Activated T-cell treated with anti-CD3 and anti-CD28 coated beads for 48 hours (primary cell): ENCODE results near the gene GABRQ.

Experiments
- DNase-seq: peaks from one replicate; pipeline ENCODE4 v3.0.0-alpha.2; 2020; ENCODE audit warnings: low read depth

GABRQ gene

DNA sequence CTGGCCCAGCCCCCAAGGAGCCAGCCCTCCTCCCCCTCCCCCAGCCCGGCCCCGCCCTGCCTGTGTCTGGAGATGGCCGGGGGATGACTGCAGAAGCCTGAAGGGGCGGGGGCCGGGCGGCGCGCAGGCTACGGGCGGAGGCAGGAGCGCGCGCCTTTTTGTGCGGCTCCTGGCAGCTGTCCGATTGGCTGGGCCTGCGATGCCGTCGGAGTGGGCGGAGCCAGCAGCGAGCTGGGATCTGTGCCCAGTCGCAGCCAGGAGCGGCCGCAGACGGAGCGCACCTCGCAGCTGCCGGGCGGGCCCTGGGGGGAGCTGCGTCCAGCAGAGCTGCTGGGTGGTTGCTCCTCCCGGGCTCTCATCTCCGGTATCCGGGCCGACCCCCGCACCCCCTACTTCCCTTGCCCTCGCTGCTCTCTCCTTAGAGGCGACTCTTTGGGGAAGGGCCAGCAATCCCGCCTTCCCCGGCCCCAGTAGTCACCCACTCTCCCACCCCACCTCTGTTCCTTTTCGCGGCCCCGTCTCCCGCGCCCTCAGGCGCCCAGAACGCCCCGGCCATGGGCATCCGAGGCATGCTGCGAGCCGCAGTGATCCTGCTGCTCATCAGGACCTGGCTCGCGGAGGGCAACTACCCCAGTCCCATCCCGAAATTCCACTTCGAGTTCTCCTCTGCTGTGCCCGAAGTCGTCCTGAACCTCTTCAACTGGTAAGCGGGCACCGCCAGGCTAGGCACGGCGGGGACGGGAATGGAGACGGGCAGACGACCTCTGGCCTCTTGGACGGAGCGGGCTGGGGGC lies at the start of gene GABRQ:
Gene GABRQ (plus strand): TSS at position 247 of the 794 bp plus-strand sequence. CDS start 308 bp downstream, at position 555.
- peak; percentile 21 for DNase-seq

DNA sequence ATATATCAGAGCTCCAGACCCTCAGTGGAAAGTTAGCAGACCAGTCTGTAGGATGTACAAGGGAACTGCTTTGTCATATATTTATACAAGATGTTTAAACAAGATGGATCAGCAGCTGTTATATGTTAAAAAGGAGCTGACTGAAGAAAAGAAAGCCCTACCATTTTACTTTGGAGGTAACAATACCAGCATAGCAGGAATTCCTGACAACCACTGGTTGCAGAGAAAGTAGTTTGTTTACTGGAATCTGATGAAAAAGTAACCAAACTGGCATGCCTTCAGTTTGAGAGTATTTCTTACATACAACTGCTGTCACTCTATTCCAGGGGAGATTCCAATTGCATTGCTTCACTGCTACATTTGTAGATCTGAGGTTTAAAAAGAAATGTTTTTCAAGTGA lies 49.5 kb upstream of the GABRQ start:
- DNase-seq = no peak

DNA sequence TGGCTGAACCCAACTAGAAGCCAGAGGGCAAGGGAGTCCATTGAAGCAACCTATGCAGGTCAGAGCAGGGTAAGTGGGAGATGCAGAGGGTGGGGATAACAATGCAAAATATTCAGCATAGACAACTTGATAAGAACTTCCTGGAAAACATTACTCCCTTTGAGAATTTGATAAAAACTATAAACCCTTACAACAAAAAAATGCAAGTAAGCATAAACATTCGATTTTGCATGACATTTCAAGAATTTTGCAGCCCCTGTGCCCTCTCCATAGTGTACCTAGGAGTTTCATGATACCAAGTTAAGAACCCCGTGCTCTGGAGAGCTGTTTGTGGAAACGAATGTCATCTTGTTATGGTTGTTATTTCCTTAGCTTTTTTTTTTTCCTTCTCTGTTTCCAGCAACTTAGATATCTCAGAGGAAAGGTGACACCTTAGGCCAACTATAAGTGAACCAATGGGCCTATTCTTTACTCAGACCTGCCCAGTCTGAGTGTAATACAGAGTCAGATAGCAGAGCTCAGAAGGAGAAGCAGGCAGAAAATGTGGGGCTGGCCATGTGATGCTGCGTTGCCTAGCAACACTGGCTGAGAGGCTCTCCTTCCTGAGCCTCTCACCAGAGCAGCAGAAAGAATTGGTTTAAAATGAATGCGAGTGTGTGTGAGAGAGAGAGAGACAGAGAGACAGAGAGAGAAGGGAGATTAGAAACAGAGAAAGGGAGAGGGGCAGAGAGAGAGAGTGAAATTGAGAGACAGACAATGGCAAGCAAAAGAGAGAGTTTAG lies 36.7 kb upstream of the GABRQ start:
- DNase-seq = no peak

DNA sequence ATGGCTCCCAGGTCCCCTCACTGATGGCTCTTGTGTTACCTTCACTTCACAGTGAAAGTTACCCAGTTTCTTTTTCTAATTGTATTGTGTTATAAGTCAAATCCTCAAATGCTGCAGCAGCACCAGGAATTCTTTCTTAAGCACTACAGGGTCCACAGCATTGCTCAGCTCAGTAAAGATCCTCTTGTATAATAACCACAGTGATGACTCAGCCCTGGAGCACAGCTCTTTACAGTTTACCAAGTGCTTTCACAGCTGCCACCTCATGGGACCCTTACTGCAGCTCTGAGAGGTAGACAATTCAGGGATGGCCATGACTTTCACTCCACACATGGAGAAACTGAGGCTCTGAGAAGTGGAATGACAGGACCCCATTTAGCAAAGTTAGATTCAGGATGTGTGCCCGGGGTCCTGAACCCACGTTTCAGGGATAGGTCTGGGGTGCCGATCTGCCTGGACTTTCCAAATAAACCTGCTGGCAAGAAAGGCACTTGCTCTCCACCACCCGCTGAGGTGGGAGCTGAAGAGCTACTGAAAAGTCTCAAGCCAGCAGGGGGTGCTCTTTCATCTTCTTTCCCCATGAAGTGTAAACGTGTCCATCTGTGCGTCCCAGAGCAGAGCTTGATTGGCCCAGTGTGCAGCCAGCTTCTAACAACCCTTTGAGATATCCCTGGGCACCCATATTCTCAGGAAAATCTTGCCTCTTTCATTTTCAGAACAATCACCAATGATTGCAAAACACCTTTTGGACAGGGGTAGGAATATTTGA lies 35.7 kb upstream of the GABRQ start:
- DNase-seq = no peak

DNA sequence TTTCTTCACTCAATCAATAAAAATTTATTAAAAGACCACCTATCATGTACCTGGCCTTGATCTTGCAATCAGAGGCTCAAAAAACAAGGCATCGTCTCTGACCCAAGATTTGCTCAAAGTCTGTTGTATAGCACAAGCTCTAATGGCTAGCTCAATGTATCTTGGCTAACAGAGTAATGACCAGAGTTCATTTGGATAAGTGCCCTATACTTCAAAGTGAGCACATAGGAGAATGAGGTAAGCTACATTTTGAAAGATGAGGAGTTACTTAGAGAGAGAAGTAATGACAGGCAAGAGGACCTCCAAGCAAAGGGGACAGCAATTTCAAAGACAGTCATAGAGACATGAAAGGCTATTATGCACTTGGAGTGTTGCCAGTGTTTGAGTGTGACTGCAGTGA lies 22.9 kb upstream of the GABRQ start:
- DNase-seq = no peak

DNA sequence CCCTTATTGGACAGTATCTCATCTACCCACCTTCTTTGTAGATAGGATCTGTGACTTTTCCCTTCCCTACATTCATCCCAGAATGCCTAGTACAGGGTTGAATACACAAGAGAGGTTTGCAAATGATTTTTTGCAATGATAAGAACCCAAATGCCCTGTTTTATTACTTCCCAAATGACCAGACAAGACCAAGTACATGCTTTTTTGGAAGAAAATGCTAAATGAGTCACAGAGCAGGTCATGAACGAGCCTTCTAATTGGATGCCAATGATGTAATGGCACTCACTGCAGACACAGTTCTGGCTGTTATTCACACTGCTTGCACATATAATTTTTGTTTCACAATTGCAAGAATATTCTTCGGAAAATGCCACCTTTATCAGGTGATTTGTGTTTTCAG lies 17.8 kb upstream of the GABRQ start:
- no peak for DNase-seq

DNA sequence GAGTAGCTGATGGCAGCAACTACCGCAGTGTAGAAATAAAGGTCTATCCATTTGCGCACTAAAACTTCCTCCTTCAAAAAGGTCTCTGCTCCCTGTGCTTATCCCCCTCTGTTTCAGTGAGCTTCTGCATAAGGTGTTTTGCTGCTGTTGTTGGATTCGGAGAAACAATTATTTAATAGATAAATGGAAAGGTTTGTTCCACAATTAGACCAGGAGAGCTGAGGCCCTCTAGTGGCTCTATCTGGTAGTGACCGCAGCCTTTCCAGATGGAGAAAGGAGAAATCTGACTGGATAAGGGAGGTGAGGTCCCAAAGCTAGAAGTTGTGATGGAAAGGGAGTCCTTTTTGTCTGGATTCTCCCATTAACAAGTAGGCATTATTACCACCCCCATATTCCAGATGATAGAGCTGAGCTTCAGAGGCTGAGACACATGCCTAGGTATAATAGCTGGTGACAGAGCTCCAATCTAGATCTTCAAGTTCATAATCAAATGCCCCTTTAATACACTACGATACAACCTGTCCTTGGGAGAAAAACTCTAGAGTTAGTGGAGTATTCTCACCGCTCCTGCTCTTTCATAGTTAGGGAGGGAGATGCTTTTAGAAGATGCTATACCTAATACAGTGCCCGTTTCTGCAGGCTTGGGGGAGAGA lies 5.1 kb upstream of the GABRQ start:
- DNase-seq = peak; percentile 18

DNA sequence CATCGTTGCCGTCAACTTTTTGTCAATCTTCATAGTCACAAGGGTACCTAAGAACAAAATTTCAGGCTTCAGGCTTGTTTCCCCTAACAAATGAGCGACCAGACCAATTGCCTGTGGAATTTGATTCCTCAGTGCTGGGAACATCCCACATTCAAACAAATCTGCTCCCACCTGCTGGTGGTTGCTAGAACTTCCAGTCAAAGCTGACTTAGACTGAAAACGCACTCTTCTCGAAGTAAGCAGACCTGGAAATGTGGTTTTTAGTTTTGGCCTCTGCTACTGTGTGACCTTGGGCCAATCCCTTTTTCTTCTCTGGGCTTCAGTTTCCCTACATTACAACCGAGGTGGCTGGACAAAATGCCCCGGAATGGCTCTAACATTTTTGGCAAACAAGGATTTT lies 1.8 kb upstream of the GABRQ start:
- no peak for DNase-seq

DNA sequence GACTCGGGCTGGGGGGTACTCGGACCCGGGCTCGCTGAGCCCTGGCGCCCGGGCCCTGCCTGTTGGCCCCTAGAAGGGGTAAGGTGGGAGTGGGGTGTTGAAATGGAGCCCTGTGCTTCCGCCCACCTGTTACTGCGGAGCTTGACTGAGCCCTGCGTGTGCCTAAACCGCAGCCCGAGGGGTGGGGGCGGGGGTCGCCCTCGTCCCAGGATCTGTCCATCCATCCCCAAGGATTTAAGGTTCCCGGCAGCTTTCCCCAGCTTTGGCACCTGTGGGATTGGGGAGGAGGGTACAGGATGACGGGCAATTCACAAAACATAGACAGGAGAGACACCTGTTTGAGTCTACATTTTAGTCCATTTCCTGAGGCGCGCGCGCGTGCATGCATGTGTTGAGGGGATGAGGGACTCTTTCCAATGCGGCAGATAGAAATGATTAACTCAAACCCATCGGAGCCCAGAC lies 779 bp downstream of the GABRQ start:
- DNase-seq = no peak

DNA sequence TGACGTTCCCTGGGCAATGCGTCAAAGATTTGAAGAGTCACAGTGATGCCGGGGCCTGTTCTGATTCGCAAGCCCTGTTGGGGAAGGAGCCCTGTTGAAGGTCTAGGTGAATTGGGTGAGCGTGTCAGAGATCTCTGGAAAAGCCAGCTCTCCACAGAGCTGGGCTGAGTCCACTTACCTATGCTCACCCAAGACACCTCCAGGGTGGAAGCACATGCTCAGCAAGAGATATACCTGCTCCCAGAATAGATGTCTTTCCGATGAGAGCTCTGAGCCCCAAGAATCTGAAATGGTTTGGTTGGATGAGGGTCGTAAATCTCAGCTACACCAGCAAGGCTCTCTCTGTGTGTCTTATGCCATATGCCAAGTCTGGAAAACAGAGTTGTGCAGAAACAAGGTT lies 1.7 kb downstream of the GABRQ start:
- no peak for DNase-seq

DNA sequence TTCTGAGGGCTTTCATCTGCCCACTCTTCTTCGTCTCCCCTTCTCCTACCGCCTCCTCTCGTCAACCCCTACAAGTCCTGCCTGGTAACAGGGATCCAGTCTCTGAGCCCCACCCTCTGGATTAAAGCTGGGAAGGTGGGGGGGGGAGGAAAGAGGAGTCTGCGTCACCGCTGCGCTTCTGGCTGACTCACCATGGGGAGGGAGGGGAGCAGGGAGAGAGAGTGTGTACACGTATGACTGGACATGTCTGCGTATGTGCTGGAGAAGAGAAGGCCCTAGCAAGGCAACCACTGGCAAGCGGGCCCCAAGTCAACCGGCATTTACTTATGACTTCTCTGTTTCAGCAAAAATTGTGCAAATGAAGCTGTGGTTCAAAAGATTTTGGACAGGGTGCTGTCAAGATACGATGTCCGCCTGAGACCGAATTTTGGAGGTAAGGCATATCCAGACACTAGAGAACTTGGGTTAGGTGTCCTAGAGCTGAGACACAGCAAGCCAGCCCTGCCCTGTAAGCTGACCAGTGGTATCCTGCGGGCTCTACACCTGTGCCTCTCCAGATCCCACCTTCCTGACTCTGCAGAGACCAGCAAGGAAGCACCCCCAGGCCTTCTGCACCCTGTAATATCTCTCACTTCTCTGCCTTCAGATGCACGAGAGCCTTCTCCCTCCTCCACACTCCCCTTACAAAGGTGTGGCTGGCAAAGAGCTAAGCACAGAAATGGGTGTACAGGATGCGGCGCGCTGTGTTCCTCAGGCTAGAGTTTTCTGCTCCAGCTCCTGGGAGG lies 2.5 kb downstream of the GABRQ start:
- no peak for DNase-seq

DNA sequence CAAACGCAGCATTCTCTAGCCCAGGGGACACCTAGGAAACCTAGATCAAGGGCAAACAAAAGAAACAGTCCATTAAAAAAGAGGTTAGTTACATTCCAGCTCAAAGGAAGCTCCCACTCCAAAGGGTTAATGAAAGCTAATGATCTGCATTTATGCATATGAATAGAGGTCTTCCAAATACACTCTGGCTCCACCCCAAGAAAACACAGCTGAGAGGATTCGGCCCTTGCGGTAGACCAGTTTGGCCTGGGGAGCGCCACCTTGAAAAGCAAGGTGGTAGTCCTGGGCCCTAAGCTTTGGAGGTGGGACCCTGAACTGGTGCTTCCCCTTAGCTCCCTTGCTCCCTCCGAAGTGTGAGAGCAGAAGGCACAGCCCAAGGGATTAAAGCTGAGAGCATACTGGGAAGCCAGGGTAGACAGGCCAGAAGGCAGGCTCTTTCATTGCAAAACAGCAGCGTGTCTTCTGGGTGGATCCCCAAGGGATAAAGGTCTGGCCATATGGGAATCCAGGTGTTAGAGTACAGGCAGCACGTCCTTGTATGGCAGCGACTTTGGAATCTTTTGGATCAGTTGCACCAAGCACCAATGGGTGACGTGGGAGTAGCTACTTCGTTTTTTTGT lies 3.7 kb downstream of the GABRQ start:
- no peak for DNase-seq

DNA sequence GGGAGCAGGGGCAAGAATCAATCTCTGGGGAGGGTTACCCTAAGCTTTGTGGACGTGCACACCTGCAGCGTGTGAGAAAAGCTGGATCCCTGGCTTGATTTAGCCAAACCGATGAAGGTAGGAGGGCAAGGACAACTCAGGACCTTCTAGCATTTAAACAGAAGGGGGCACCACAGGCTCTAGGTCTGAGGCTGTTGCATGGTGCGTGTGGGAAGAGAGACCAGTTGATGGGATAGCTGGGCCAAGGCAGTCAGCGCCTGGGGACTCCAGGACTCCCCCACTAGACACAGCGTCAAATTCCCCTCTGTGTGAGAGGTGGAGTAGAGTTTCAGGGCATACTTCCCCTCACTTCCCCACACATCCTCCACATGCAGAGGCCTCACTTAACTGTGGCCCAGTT lies 4.3 kb downstream of the GABRQ start:
- no peak for DNase-seq

DNA sequence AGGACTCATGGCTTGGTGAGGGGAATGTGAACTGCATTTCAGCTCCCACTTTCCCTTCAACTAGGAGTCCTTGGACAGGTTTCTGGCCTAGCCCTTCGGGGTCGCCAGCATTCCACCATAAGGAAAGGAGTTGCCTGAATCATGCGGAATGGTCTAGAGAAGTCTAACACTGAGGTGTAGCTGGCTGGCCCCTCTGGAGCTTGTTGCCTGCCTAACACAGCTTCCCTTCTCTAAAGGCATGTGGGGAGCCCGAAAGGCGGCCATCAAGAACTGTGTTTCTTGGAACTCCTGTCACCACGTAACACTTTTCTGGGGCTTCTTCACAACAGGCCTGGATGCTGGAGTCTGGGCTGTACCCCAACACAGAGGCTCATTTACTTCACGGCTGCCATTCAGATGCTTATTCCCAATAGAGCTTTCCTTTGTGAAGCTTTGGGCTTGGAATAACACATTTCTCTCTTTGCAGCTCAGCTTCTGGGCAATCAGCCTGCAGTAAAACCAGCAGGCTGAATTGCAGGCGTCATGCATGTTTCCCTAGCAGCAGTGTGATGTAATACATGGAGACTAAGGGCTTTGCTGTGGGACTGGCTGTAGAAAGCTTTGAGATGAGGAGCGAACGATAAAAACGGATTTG lies 5.4 kb downstream of the GABRQ start:
- no peak for DNase-seq

DNA sequence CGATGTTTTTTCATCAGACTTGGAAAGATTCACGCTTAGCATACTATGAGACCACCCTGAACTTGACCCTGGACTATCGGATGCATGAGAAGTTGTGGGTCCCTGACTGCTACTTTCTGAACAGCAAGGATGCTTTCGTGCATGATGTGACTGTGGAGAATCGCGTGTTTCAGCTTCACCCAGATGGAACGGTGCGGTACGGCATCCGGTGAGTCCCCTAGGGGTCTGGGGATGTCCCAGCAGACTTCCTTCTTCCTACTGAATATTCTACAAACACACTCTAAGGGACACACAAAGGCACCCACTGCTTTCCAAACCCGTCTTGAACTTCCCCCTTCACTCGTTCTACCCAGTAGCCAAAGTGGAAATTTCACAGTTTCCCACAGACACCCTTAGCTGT lies 9.3 kb downstream of the GABRQ start:
- DNase-seq = no peak

DNA sequence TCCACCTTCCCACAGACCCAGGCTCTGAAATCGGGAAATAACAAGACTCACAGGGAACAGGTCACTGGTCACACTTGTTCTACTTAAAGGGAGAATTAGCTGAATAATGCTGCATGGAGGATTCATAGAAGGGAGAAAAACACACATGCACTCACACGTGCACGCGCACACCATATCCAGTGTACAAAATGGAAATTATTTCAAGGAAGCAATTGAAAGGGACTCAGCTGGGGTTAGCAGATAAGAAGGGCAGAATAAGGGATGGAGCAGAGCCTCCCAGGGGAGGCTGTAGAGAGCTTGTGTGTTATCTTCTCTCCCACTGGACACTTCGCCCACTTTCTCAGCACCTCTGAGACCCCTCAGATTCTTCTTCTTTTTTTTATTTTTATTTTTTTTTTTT lies 10.3 kb downstream of the GABRQ start:
- no peak for DNase-seq

DNA sequence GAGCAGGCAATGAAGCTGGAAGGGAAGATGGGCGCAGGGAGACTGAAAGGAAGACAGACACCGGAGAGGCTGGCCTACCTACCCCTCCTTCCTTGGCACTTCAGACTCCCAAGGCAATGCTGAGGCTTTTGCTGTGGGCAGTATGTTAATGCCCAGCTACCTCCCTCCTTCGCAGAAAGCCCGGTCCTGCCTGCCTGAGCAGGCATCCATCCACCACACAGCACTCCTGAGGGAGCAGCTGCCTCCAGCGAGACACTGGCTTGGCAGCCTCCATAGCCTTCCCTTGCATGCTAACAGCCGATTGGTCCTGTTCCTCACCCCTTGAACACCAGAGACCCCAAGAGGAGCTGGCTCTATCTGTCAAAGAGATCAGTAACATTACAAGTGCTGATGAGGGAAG lies 14.4 kb downstream of the GABRQ start:
- no peak for DNase-seq

DNA sequence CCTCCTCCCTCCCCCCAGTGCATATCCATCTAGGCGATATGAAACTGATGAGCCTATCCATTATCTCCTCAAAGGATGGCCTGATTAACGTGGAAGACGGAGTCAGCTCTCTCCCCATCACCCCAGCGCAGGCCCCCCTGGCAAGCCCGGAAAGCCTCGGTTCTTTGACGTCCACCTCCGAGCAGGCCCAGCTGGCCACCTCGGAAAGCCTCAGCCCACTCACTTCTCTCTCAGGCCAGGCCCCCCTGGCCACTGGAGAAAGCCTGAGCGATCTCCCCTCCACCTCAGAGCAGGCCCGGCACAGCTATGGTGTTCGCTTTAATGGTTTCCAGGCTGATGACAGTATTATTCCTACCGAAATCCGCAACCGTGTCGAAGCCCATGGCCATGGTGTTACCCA lies 14.8 kb downstream of the GABRQ start:
- DNase-seq = no peak

DNA sequence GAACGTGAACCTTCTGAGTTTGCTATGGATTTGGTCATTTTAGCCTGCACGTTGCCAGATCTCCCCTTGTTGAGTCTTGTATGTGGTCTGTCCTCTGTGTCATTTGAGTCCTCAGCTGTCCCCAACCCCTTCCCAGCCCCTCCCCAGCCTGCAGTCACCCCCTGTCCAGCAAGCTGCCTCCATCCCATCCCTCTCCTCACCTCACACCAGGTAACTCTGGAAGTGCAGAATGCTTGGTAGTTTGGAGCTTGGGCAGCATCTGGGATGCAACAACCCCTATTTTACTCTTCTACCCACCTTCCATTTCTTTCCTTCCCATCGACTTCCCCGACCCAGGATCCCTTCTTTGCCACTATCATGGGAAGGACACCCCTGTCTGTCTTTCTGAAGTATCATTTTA lies 18.4 kb downstream of the GABRQ start:
- no peak for DNase-seq

DNA sequence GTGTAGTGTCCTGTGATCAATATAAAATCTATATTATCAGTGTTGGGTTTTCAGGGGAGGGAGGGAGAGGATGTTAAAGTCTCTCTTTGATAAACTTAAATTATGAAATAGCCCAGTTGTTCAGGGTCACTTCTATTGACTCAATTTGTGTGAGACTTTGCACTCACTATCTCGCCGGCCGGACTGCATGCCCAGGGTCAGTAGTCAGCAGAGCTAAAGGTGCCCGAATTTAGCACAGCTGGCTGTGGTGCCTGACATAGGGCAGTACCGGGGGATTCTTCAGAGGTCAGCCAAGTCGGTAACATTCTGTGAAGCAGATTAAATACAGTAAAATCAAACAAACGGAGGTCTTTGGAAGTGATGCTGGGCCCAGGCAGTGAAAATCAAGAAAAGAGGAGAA lies 19.2 kb downstream of the GABRQ start:
- DNase-seq = no peak
